GM18511 (cell line): Measurements from ENCODE around the gene HMG20A.

ENCODE experiments used
- ATAC-seq: cut with Tn5 transposase; IDR thresholded peaks from one replicate; pipeline ENCODE4 v1.9.1; 2021; ENCODE audit warnings: mild to moderate bottlenecking, moderate library complexity; ENCODE audit not compliant: unreplicated experiment

The HMG20A gene

GRCh38 chr15:77532846-77533245 lies 112.2 kb downstream of the HMG20A start:
- ATAC-seq = no peak

DNA sequence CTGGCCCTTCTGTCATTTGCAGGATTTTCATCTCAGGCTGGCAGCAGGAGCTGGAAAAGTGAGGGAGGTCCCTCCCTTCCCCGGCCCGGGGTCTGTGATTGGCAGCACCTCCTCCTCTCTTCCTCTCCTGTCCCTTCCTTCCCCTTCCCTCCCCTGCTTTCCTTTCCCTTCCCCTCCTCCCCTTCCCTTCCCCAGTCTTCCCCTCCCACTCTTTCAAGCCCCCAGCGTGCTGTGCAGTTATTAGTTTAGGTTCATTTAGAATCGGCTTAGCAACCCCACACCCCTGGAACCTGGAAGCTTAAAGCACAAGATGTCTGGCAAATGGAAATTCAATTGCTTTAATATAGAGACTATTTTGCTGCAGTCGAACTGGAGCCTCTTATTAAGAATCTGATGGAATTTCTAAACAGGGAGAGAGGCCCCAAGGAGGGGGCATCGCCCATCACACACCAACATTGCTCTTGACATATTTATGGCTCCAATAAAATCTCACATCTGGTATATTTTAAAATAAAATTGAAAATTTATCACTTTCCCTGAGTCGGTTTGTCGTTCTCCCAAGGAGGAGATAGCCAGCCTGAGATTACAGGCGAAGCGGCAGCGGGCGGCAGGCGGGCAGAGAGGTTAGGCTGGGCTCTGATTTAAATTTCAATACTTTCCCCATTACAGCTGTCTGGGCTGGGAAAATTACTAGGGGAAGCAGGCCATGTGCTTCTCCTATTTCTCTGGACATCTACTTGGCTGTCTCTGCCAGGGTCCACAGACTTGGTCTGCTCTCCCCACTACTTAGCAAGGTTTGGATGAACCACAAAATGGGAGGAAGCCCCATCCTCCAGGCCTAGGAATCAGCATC lies 113.1 kb downstream of the HMG20A start:
- no peak for ATAC-seq
